Right cardiac atrium (tissue), 5 donors: ENCODE data around the gene PXDN. TPM values are rescaled to one million over a fixed set of nuclear protein-coding genes. Genes with fewer than 3 reads are reported as not detected.

Source experiments
- ATAC-seq, 2 donors: fragments of 200-7000 bp; cut with Tn5 transposase; one replicate each; pipeline versions ENCODE4 v1.8.0 to v1.9.1; 2020; ENCODE audit warnings: moderate library complexity in 2 of 2, mild to moderate bottlenecking in 1 of 2
- DNase-seq, 3 donors: peaks; one replicate each; pipeline ENCODE4 v3.0.0-alpha.2; 2020
- H3K27ac ChIP-seq: one replicate; pipeline ENCODE4 v1.5.1; 2013; ENCODE audit warnings: mild to moderate bottlenecking, low read length, control low read depth, moderate library complexity
- H3K27me3 ChIP-seq: one replicate; pipeline ENCODE4 v1.6.1; 2013; ENCODE audit not compliant: control insufficient read depth, insufficient read depth
- H3K4me1 ChIP-seq: one replicate; pipeline ENCODE4 v1.6.1; 2013; ENCODE audit warnings: low read length; ENCODE audit not compliant: control insufficient read depth, insufficient read depth
- H3K4me3 ChIP-seq: one replicate; pipeline ENCODE4 v1.5.1; 2013; ENCODE audit warnings: low read length, control low read depth
- H3K9me3 ChIP-seq: one replicate; pipeline ENCODE4 v1.6.1; 2013; ENCODE audit warnings: low read length; ENCODE audit not compliant: control insufficient read depth
- WGBS: extraction: QIAGEN DNeasy Blood & Tissue Kit; methylation state at CpG from one replicate; pipeline ENCODE4 v1.1.7; 2013; 5-methylcytosine and 5-hydroxymethylcytosine counted together
- intact Hi-C, 4 donors: fragments of 100-400 bp; cut with DNase I; formaldehyde crosslinking; loops; one replicate each; pipeline versions ENCODE4 v1.11.0 to v1.14.0; 2022 to 2023
- polyA plus RNA-seq: library from polyadenylated mRNA; stranded (reverse); fragments of 200-250 nt; gene quantifications from one replicate; pipeline ENCODE4 v1.2.3, GENCODE V29; 2013
- total RNA-seq, 4 donors: library from RNA; stranded (reverse); fragmentation: NEBNext Ultra II Directional; extraction: Animal tissue kit (Norgen Biotek cat#: 25700); gene quantifications; one replicate each; pipeline ENCODE4 v1.2.1, GENCODE V29; 2021
- donor health status: healthy with polysubstance abuse.
- donor health status: DM: no; HTN: yes; CAD: no.
- donor health status: DM: no; HTN: no; CAD: no.
- donor health status: DM: no; HTN: yes; CAD: no; lungs with severe emphysema.
- donor health status: DM: yes; HTN: yes; CAD: no.

PXDN gene
- total and polyA plus RNA-seq, 5 donors: 7.6 to 40.7 (median 18.7) TPM

GRCh38 chr2:1638281-1638860 lies 105.9 kb downstream of the PXDN start:
- WGBS: 74% methylated on average over 11 of the region's 11 CpGs
- Histone ChIP-seq H3K27ac (no peak overlapping the region), H3K4me3 (no peak overlapping the region), H3K4me1 (peaks cover 4% of the 10 kb centered on the region), H3K9me3 (no peaks in the 10 kb centered on the region), H3K27me3 (no peaks in the 10 kb centered on the region)
- no peak for ATAC-seq
- intact Hi-C loops: no loop called here
- no peak for DNase-seq

GRCh38 chr2:1636791-1637415 lies 107.4 kb downstream of the PXDN start:
- Histone ChIP-seq H3K27ac (no peak overlapping the region), H3K4me1 (no peaks in the 10 kb centered on the region), H3K4me3 (no peak overlapping the region), H3K9me3 (no peaks in the 10 kb centered on the region), H3K27me3 (no peaks in the 10 kb centered on the region)
- no peak for ATAC-seq
- no peak for DNase-seq
- WGBS: 70% methylated on average over 13 of the region's 13 CpGs
- intact Hi-C loops: no loop called here

- WGBS: 92% methylated on average over 11 of the region's 11 CpGs
Measured at GRCh38 chr2:1635823-1636222, 108.5 kb downstream of the PXDN start.

GRCh38 chr2:1634681-1635341 lies 109.5 kb downstream of the PXDN start:
- no peak overlapping the region for H3K27ac ChIP-seq
- H3K4me3 ChIP-seq: no peak overlapping the region
- WGBS: 94% methylated on average over 12 of the region's 12 CpGs
- DNase-seq (no peak), ATAC-seq (no peak)
- intact Hi-C loops: no loop called here
- no peaks in the 10 kb centered on the region for H3K4me1 ChIP-seq
- H3K9me3 ChIP-seq: no peaks in the 10 kb centered on the region
- H3K27me3 ChIP-seq: no peaks in the 10 kb centered on the region

More at GRCh38 chr2:1635823-1636222, 108.5 kb downstream of the PXDN start:
- no peak for ATAC-seq
- H3K27ac ChIP-seq: no peak overlapping the region
- no peaks in the 10 kb centered on the region for H3K27me3 ChIP-seq
- no peaks in the 10 kb centered on the region for H3K4me1 ChIP-seq
- no peaks in the 10 kb centered on the region for H3K9me3 ChIP-seq
- H3K4me3 ChIP-seq: no peak overlapping the region
- no peak for DNase-seq
- intact Hi-C loops: no loop called here

GRCh38 chr2:1633936-1634587 lies 110.3 kb downstream of the PXDN start:
- H3K9me3 ChIP-seq: no peaks in the 10 kb centered on the region
- ATAC-seq (no peak), DNase-seq (no peak)
- no peaks in the 10 kb centered on the region for H3K27me3 ChIP-seq
- H3K4me3 ChIP-seq: no peak overlapping the region
- intact Hi-C loops: no loop called here
- H3K4me1 ChIP-seq: no peaks in the 10 kb centered on the region
- H3K27ac ChIP-seq: no peak overlapping the region
- WGBS: 82% methylated on average over 18 of the region's 18 CpGs

- Histone ChIP-seq H3K4me3 (no peak overlapping the region), H3K9me3 (no peaks in the 10 kb centered on the region), H3K4me1 (no peaks in the 10 kb centered on the region), H3K27ac (no peak overlapping the region), H3K27me3 (no peaks in the 10 kb centered on the region)
- intact Hi-C loops: no loop called here
- 72% methylated on average over 17 of the region's 17 CpGs for WGBS
- no peak for ATAC-seq
- DNase-seq: no peak
Measured at GRCh38 chr2:1633092-1633671, 111.1 kb downstream of the PXDN start.

GRCh38 chr2:1632510-1632909 lies 111.8 kb downstream of the PXDN start:
- 85% methylated on average over 13 of the region's 13 CpGs for WGBS
- H3K27ac ChIP-seq: no peak overlapping the region
- H3K4me1 ChIP-seq: no peaks in the 10 kb centered on the region
- ATAC-seq (no peak), DNase-seq (no peak)
- H3K9me3 ChIP-seq: no peaks in the 10 kb centered on the region
- H3K27me3 ChIP-seq: no peaks in the 10 kb centered on the region
- intact Hi-C loops: no loop called here
- no peak overlapping the region for H3K4me3 ChIP-seq

GRCh38 chr2:1632002-1632348 lies 112.3 kb downstream of the PXDN start:
- 78% methylated on average over 7 of the region's 7 CpGs for WGBS
- ATAC-seq: no peak
- H3K27ac ChIP-seq: no peak overlapping the region

GRCh38 chr2:1631292-1632001 lies 112.9 kb downstream of the PXDN start:
- DNase-seq: no peak
- ATAC-seq: peak; percentile 23 to 68
- no peak overlapping the region for H3K27ac ChIP-seq
- no peak overlapping the region for H3K4me3 ChIP-seq
- intact Hi-C loops: no loop called here
- no peaks in the 10 kb centered on the region for H3K9me3 ChIP-seq
- 37% methylated on average over 6 of the region's 6 CpGs for WGBS
- H3K4me1 ChIP-seq: no peaks in the 10 kb centered on the region
- no peaks in the 10 kb centered on the region for H3K27me3 ChIP-seq

More at GRCh38 chr2:1632002-1632348, 112.3 kb downstream of the PXDN start:
- no peaks in the 10 kb centered on the region for H3K9me3 ChIP-seq
- H3K27me3 ChIP-seq: no peaks in the 10 kb centered on the region
- H3K4me1 ChIP-seq: no peaks in the 10 kb centered on the region
- H3K4me3 ChIP-seq: no peak overlapping the region
- no peak for DNase-seq
- intact Hi-C loops: no loop called here

GRCh38 chr2:1628893-1629292 lies 115.4 kb downstream of the PXDN start:
- peak; percentile 56 to 67 for ATAC-seq

More at GRCh38 chr2:1628893-1629292, 115.4 kb downstream of the PXDN start:
- 4% methylated on average over 2 of the region's 2 CpGs for WGBS
- H3K4me3 ChIP-seq: no peak overlapping the region
- no peak overlapping the region for H3K27ac ChIP-seq
- no peaks in the 10 kb centered on the region for H3K27me3 ChIP-seq
- no peaks in the 10 kb centered on the region for H3K4me1 ChIP-seq
- intact Hi-C loops: no loop called here
- H3K9me3 ChIP-seq: no peaks in the 10 kb centered on the region
- DNase-seq: peak in 1 of 3 donors; percentile 72
